ENCODE results near the gene TMEM201.

Gene TMEM201

GRCh38 chr1:9643351-9644256 is 54.9 kb downstream of the TMEM201 start:
- in situ Hi-C loops (cut with HindIII; ENCODE audit: low pct_ligation_motif_present, low pct_unique_long_range_greater_than_20kb, low sequenced_read_pairs), result no loop called here

GRCh38 chr1:9646037-9646436 is 57.3 kb downstream of the TMEM201 start:
- no peak for DNase-seq
- in situ Hi-C loops (cut with HindIII; ENCODE audit: low pct_ligation_motif_present, low pct_unique_long_range_greater_than_20kb, low sequenced_read_pairs), result no loop called here

More at GRCh38 chr1:9643351-9644256, 54.9 kb downstream of the TMEM201 start:
- no peak for DNase-seq

GRCh38 chr1:9648171-9648570 is 59.5 kb downstream of the TMEM201 start:
- in situ Hi-C loops (cut with HindIII; ENCODE audit: low pct_ligation_motif_present, low pct_unique_long_range_greater_than_20kb, low sequenced_read_pairs), result no loop called here

GRCh38 chr1:9649769-9650168 is 61.1 kb downstream of the TMEM201 start:
- in situ Hi-C loops (cut with HindIII; ENCODE audit: low pct_ligation_motif_present, low pct_unique_long_range_greater_than_20kb, low sequenced_read_pairs), result no loop called here
- DNase-seq, result no peak

More at GRCh38 chr1:9648171-9648570, 59.5 kb downstream of the TMEM201 start:
- DNase-seq, result no peak

GRCh38 chr1:9651220-9651564 is 62.5 kb downstream of the TMEM201 start:
- in situ Hi-C loops (cut with HindIII; ENCODE audit: low pct_ligation_motif_present, low pct_unique_long_range_greater_than_20kb, low sequenced_read_pairs), result no loop called here
- DNase-seq, result no peak

- no peak for DNase-seq
- in situ Hi-C loops (cut with HindIII; ENCODE audit: low pct_ligation_motif_present, low pct_unique_long_range_greater_than_20kb, low sequenced_read_pairs), result no loop called here
Observed at GRCh38 chr1:9651565-9652378, 63.1 kb downstream of the TMEM201 start, which contains the start of gene PIK3CD. PIK3CD (plus strand) TSS chr1:9651731; CDS start chr1:9710456, 58,725 bp downstream.

- in situ Hi-C loops (cut with HindIII; ENCODE audit: low pct_ligation_motif_present, low pct_unique_long_range_greater_than_20kb, low sequenced_read_pairs), result no loop called here
- no peak for DNase-seq
Observed at GRCh38 chr1:9652379-9653209, 63.9 kb downstream of the TMEM201 start.

- in situ Hi-C loops (cut with HindIII; ENCODE audit: low pct_ligation_motif_present, low pct_unique_long_range_greater_than_20kb, low sequenced_read_pairs), result no loop called here
- DNase-seq, result no peak
Observed at GRCh38 chr1:9653210-9653490, 64.4 kb downstream of the TMEM201 start.

- in situ Hi-C loops (cut with HindIII; ENCODE audit: low pct_ligation_motif_present, low pct_unique_long_range_greater_than_20kb, low sequenced_read_pairs), result no loop called here
- DNase-seq, result no peak
Observed at GRCh38 chr1:9653491-9654050, 64.9 kb downstream of the TMEM201 start.

GRCh38 chr1:9654051-9654833 is 65.5 kb downstream of the TMEM201 start:
- in situ Hi-C loops (cut with HindIII; ENCODE audit: low pct_ligation_motif_present, low pct_unique_long_range_greater_than_20kb, low sequenced_read_pairs), result no loop called here
- DNase-seq, result no peak

- in situ Hi-C loops (cut with HindIII; ENCODE audit: low pct_ligation_motif_present, low pct_unique_long_range_greater_than_20kb, low sequenced_read_pairs), result no loop called here
- no peak for DNase-seq
Observed at GRCh38 chr1:9654834-9655723, 66.4 kb downstream of the TMEM201 start.

- no peak for DNase-seq
- in situ Hi-C loops (cut with HindIII; ENCODE audit: low pct_ligation_motif_present, low pct_unique_long_range_greater_than_20kb, low sequenced_read_pairs), result no loop called here
Observed at GRCh38 chr1:9655836-9656235, 67.1 kb downstream of the TMEM201 start.

- no peak for DNase-seq
- in situ Hi-C loops (cut with HindIII; ENCODE audit: low pct_ligation_motif_present, low pct_unique_long_range_greater_than_20kb, low sequenced_read_pairs), result no loop called here
Observed at GRCh38 chr1:9657521-9658032, 68.9 kb downstream of the TMEM201 start.

- no peak for DNase-seq
Observed at GRCh38 chr1:9658199-9658598, 69.5 kb downstream of the TMEM201 start.

GRCh38 chr1:9659328-9659727 is 70.6 kb downstream of the TMEM201 start:
- in situ Hi-C loops (cut with HindIII; ENCODE audit: low pct_ligation_motif_present, low pct_unique_long_range_greater_than_20kb, low sequenced_read_pairs), result no loop called here

More at GRCh38 chr1:9658199-9658598, 69.5 kb downstream of the TMEM201 start:
- in situ Hi-C loops (cut with HindIII; ENCODE audit: low pct_ligation_motif_present, low pct_unique_long_range_greater_than_20kb, low sequenced_read_pairs), result no loop called here

GRCh38 chr1:9663257-9663656 is 74.5 kb downstream of the TMEM201 start:
- no peak for DNase-seq
- in situ Hi-C loops (cut with HindIII; ENCODE audit: low pct_ligation_motif_present, low pct_unique_long_range_greater_than_20kb, low sequenced_read_pairs), result no loop called here

More at GRCh38 chr1:9659328-9659727, 70.6 kb downstream of the TMEM201 start:
- DNase-seq, result no peak
